ENCODE measurements around the gene IRS1. TPM values are rescaled to one million over a fixed set of nuclear protein-coding genes. Genes with fewer than 3 reads are reported as not detected.
A peak's percentile ranks its signal among the peaks of the same experiment; 100 is the strongest.

IRS1 gene
- total RNA-seq, 1 experiment from 2014 or later = 34.4 TPM

GRCh38 chr2:226760412-226761194 is 39.0 kb downstream of the IRS1 start:
- Mint-ChIP-seq H3K4me1 (ENCODE audit: low read depth, unreplicated experiment) (peaks cover 22% of the 10 kb centered on the region), H3K27ac (ENCODE audit: unreplicated experiment) (no peak overlapping the region), H3K36me3 (ENCODE audit: insufficient read depth, unreplicated experiment) (peaks cover 6% of the 10 kb centered on the region), H3K4me3 (ENCODE audit: low read depth, unreplicated experiment) (no peak overlapping the region), H3K9me3 (ENCODE audit: low read depth, unreplicated experiment) (no peaks in the 10 kb centered on the region), H3K27me3 (ENCODE audit: unreplicated experiment) (no peaks in the 10 kb centered on the region)
- no peak for DNase-seq
- CTCF ChIA-PET = interaction anchor here (0.6 to 1.2 kb wide), 2 partner anchors 110 to 197 kb away, joined by 3 read pairs; no protein-coding TSS in a partner anchor
- BruUV-seq (replicated peaks) = no TSS peak
- intact Hi-C loops (cut with micrococcal nuclease; ENCODE audit: unreplicated experiment) = no loop called here
- TF ChIP-seq CTCF (IDR thresholded peaks at IDR 0.05; ENCODE audit: unreplicated experiment) = no peak

- CTCF ChIA-PET = no interaction called here
- Mint-ChIP-seq H3K4me3 (ENCODE audit: low read depth, unreplicated experiment) (no peak overlapping the region), H3K36me3 (ENCODE audit: insufficient read depth, unreplicated experiment) (peaks cover 6% of the 10 kb centered on the region), H3K9me3 (ENCODE audit: low read depth, unreplicated experiment) (no peaks in the 10 kb centered on the region), H3K27me3 (ENCODE audit: unreplicated experiment) (no peaks in the 10 kb centered on the region), H3K27ac (ENCODE audit: unreplicated experiment) (no peak overlapping the region), H3K4me1 (ENCODE audit: low read depth, unreplicated experiment) (peaks cover 31% of the 10 kb centered on the region)
- intact Hi-C loops (cut with micrococcal nuclease; ENCODE audit: unreplicated experiment) = loop anchor here (5.0 kb wide), 1 partner anchor 33 kb away; no protein-coding TSS in a partner anchor
- BruUV-seq (replicated peaks) = no TSS peak
- TF ChIP-seq CTCF (IDR thresholded peaks at IDR 0.05; ENCODE audit: unreplicated experiment) = no peak
- DNase-seq = no peak
Observed at GRCh38 chr2:226759768-226760167, 39.9 kb downstream of the IRS1 start.

GRCh38 chr2:226758921-226759640 is 40.5 kb downstream of the IRS1 start:
- TF ChIP-seq CTCF (IDR thresholded peaks at IDR 0.05; ENCODE audit: unreplicated experiment) = no peak
- no peaks in the 10 kb centered on the region for H3K27me3 Mint-ChIP-seq (ENCODE audit: unreplicated experiment)
- no peak overlapping the region for H3K27ac Mint-ChIP-seq (ENCODE audit: unreplicated experiment)
- intact Hi-C loops (cut with micrococcal nuclease; ENCODE audit: unreplicated experiment) = loop anchor here (5.0 kb wide), 1 partner anchor 33 kb away; no protein-coding TSS in a partner anchor
- no peak overlapping the region for H3K4me3 Mint-ChIP-seq (ENCODE audit: low read depth, unreplicated experiment)
- no TSS peak for BruUV-seq (replicated peaks)
- DNase-seq = no peak
- H3K36me3 Mint-ChIP-seq (ENCODE audit: insufficient read depth, unreplicated experiment) = peaks cover 6% of the 10 kb centered on the region
- peaks cover 35% of the 10 kb centered on the region for H3K4me1 Mint-ChIP-seq (ENCODE audit: low read depth, unreplicated experiment)
- H3K9me3 Mint-ChIP-seq (ENCODE audit: low read depth, unreplicated experiment) = no peaks in the 10 kb centered on the region
- CTCF ChIA-PET = no interaction called here

- peak overlapping the region; percentile 74 for H3K27ac Mint-ChIP-seq (ENCODE audit: unreplicated experiment)
- DNase-seq = peak; percentile 16
- CTCF ChIA-PET = interaction anchor here (1.1 kb wide), 1 partner anchor 46 kb away, joined by 3 read pairs; no protein-coding TSS in a partner anchor
Observed at GRCh38 chr2:226756131-226756530, 43.5 kb downstream of the IRS1 start.

More at GRCh38 chr2:226756131-226756530, 43.5 kb downstream of the IRS1 start:
- Mint-ChIP-seq H3K36me3 (ENCODE audit: insufficient read depth, unreplicated experiment) (peaks cover under 1% of the 10 kb centered on the region), H3K9me3 (ENCODE audit: low read depth, unreplicated experiment) (no peaks in the 10 kb centered on the region), H3K4me3 (ENCODE audit: low read depth, unreplicated experiment) (peak overlapping the region; percentile 34), H3K27me3 (ENCODE audit: unreplicated experiment) (no peaks in the 10 kb centered on the region), H3K4me1 (ENCODE audit: low read depth, unreplicated experiment) (peaks cover 35% of the 10 kb centered on the region)
- intact Hi-C loops (cut with micrococcal nuclease; ENCODE audit: unreplicated experiment) = loop anchor here (5.0 kb wide), 1 partner anchor 36 kb away; no protein-coding TSS in a partner anchor
- no TSS peak for BruUV-seq (replicated peaks)
- TF ChIP-seq CTCF (IDR thresholded peaks at IDR 0.05; ENCODE audit: unreplicated experiment) = no peak
